ENCODE measurements around the gene FUCA2.
"Not testable (repeated sequence)": the region's sequence is repeated elsewhere in the genome, so short reads cannot be mapped to it uniquely, and the experiment has no call there.

FUCA2 gene

GRCh38 chr6:143482593-143482992 is 28.9 kb downstream of the FUCA2 start:
- H3K4me3 ChIP-seq, result no peak overlapping the region
- intact Hi-C loops (cut with DNase I; ENCODE audit: low total_unique reads), result no loop called here
- TF ChIP-seq, protein P1, sequence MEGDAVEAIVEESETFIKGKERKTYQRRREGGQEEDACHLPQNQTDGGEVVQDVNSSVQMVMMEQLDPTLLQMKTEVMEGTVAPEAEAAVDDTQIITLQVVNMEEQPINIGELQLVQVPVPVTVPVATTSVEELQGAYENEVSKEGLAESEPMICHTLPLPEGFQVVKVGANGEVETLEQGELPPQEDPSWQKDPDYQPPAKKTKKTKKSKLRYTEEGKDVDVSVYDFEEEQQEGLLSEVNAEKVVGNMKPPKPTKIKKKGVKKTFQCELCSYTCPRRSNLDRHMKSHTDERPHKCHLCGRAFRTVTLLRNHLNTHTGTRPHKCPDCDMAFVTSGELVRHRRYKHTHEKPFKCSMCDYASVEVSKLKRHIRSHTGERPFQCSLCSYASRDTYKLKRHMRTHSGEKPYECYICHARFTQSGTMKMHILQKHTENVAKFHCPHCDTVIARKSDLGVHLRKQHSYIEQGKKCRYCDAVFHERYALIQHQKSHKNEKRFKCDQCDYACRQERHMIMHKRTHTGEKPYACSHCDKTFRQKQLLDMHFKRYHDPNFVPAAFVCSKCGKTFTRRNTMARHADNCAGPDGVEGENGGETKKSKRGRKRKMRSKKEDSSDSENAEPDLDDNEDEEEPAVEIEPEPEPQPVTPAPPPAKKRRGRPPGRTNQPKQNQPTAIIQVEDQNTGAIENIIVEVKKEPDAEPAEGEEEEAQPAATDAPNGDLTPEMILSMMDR (IDR thresholded peaks at IDR 0.05), result no peak
- DNase-seq, result no peak
- H3K36me3 ChIP-seq, result peaks cover 19 to 33% (median 20%) of the 10 kb centered on the region in 3 donors
- no peaks in the 10 kb centered on the region for H3K4me1 ChIP-seq
- no peaks in the 10 kb centered on the region for H3K9me3 ChIP-seq
- H3K27ac ChIP-seq, result no peak overlapping the region
- no peaks in the 10 kb centered on the region for H3K27me3 ChIP-seq

- H3K4me3 ChIP-seq, result no peak overlapping the region
- TF ChIP-seq, protein P1 (IDR thresholded peaks at IDR 0.05), result no peak
- no peaks in the 10 kb centered on the region for H3K9me3 ChIP-seq
- intact Hi-C loops (cut with DNase I; ENCODE audit: low total_unique reads), result no loop called here
- H3K27ac ChIP-seq, result no peak overlapping the region
- DNase-seq, result no peak
- H3K27me3 ChIP-seq, result no peaks in the 10 kb centered on the region
- H3K4me1 ChIP-seq, result no peaks in the 10 kb centered on the region
- peaks cover 31 to 64% (median 43%) of the 10 kb centered on the region in 3 donors for H3K36me3 ChIP-seq
Measured at GRCh38 chr6:143478479-143479062, 32.9 kb downstream of the FUCA2 start.

DNA sequence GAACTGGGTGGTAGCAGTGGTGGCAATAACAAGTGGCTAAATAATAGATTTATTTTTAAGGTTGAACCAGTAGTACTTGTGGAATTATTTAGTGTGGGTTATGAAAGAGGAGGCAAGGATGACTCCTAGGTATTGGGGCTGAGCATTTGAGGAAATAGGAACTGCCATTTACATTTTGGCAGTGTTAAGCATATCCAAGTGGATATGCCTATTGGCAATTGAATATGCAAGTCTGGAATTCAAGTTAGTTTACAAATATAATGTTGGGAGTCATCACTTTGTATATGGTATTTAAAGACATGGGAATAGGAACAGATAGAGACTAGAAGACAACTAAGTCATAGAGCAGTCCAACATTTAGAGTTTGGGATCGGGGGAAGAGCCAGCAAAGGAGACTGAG is 35.0 kb downstream of the FUCA2 start:
- peaks cover 31 to 83% (median 51%) of the 10 kb centered on the region in 3 donors for H3K36me3 ChIP-seq
- intact Hi-C loops (cut with DNase I; ENCODE audit: low total_unique reads), result no loop called here
- no peak overlapping the region for H3K4me3 ChIP-seq
- no peak for DNase-seq
- TF ChIP-seq, protein P1 (IDR thresholded peaks at IDR 0.05), result no peak
- no peak overlapping the region for H3K27ac ChIP-seq
- no peaks in the 10 kb centered on the region for H3K27me3 ChIP-seq
- no peaks in the 10 kb centered on the region for H3K9me3 ChIP-seq
- H3K4me1 ChIP-seq, result no peaks in the 10 kb centered on the region

DNA sequence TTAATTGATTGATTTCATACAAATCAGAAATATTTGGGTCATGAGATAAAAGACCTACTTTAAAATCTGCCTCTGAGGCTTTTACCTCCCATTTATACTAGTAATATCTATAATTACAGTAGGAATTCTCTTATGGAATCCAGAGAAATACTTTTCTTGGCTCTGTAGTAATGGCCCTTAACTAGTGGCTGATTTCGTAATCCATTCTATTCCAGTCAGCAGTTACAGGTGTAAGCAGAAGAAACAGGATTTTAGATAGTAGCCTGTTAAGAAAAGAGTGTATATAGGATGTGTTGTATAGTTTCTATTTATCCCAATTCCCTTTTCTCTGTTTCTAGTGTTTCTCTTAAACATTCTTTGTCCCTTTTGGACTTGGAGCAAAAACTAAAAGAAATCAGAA is 39.7 kb downstream of the FUCA2 start:
- Histone ChIP-seq H3K4me1 (no peaks in the 10 kb centered on the region), H3K9me3 (no peaks in the 10 kb centered on the region), H3K27ac (no peak overlapping the region), H3K27me3 (no peaks in the 10 kb centered on the region), H3K4me3 (no peak overlapping the region), H3K36me3 (peaks cover 16 to 55% (median 35%) of the 10 kb centered on the region in 3 donors)
- TF ChIP-seq, protein P1 (IDR thresholded peaks at IDR 0.05), result no peak
- intact Hi-C loops (cut with DNase I; ENCODE audit: low total_unique reads), result no loop called here
- DNase-seq, result no peak

GRCh38 chr6:143468823-143469222 is 42.7 kb downstream of the FUCA2 start:
- H3K4me1 ChIP-seq; H3K27me3 ChIP-seq; DNase-seq; H3K9me3 ChIP-seq; H3K4me3 ChIP-seq; H3K27ac ChIP-seq; intact Hi-C loops (cut with DNase I; ENCODE audit: low total_unique reads): not testable (repeated sequence)
- peaks cover 3 to 25% (median 16%) of the 10 kb centered on the region in 3 donors for H3K36me3 ChIP-seq

GRCh38 chr6:143468026-143468425 is 43.5 kb downstream of the FUCA2 start:
- intact Hi-C loops (cut with DNase I; ENCODE audit: low total_unique reads), result no loop called here
- peaks cover 3 to 24% (median 21%) of the 10 kb centered on the region in 3 donors for H3K36me3 ChIP-seq
- TF ChIP-seq, protein P1 (IDR thresholded peaks at IDR 0.05), result no peak

More at GRCh38 chr6:143468026-143468425, 43.5 kb downstream of the FUCA2 start:
- no peaks in the 10 kb centered on the region for H3K9me3 ChIP-seq
- no peak overlapping the region for H3K27ac ChIP-seq
- H3K27me3 ChIP-seq, result no peaks in the 10 kb centered on the region
- no peak for DNase-seq
- no peaks in the 10 kb centered on the region for H3K4me1 ChIP-seq
- no peak overlapping the region for H3K4me3 ChIP-seq

Data from tibial artery (tissue), 4 donors.